ENCODE measurements around the gene DCLK2. TPM values are rescaled to one million over a fixed set of nuclear protein-coding genes. Genes with fewer than 3 reads are reported as not detected.

DCLK2 gene
- total RNA-seq, 1 experiment from 2014 or later = 2.7 TPM

DNA sequence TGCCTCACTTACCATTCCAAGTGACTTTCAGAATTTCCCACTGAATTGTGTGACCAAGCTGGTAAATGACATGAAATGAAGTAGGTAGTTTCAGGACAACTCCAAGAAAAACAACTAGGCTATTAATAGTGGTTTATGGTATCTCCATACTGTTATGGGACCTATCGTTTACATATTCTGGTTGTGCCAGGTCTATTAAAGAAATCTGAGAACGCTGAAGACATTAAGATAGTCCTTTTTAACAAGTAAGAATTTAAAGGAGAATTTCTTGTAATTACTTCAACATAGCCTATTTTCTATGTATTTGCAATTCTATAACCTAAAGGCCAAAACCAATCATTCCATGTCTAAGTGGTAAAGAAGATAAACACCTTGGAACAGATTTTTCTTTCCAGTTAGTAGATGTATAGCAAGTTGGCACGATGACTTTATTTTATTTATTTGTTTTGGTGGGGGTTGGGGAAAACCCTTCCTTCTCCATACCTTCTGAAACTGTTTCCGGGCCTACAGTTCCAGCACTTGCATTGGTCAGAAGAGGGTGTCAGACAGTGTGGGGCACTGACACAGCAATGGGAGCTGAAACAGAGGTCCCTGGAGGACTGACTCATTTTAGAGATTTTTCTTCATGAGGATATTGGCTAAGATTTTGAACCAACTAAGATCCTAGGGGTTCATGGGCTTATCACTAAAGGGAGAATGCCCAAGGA, 7.6 kb upstream of the DCLK2 start (continued):
- no peak for TF ChIP-seq SP1 (IDR thresholded peaks at IDR 0.05; ENCODE audit: low read depth)

DNA sequence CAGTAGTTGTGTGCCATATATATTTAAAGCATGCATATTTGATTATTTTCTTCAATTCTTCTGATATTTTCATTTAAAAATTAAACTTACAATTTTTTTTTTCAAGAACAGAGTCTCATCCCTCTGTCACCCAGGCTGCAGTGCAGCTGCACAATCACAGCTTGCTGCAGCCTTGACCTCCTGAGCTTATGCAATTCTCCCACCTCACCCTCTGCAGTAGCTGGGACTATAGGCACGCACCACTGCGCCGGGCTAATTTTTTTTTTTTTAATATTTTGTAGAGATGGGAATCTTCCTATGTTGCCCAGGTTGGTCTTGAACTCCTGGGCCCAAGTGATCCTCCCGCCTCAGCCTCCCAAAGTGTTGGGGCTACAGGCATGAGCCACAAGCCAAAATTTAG, 5.8 kb upstream of the DCLK2 start:
- Histone ChIP-seq H3K4me2 (ENCODE audit: low read length) (no peak overlapping the region), H3K4me3 (replicated peaks in 1 of 2; ENCODE audit: low read depth in 1 of 2, low read length in 2 of 2) (no peak overlapping the region), H3K27me3 (ENCODE audit: insufficient read depth, low read length) (no peaks in the 10 kb centered on the region), H3K9me3 (ENCODE audit: control insufficient read depth in 1 of 2, insufficient read depth in 1 of 2, low read depth in 1 of 2, low read length in 2 of 2) (no peaks in the 10 kb centered on the region), H3K36me3 (ENCODE audit: control insufficient read depth in 1 of 2, insufficient read depth in 2 of 2, low read length in 2 of 2) (no peaks in the 10 kb centered on the region), H3K27ac (ENCODE audit: low read depth, low read length) (no peak overlapping the region), H3K9me2 (ENCODE audit: insufficient read depth) (no peaks in the 10 kb centered on the region), H3K4me1 (ENCODE audit: control insufficient read depth in 1 of 2, insufficient read depth in 2 of 2, low read length in 2 of 2) (peaks cover 0 to 6% of the 10 kb centered on the region in 2 experiments; a peak in 2 of 4 replicates), H3K79me2 (ENCODE audit: insufficient read depth, low read length) (no peaks in the 10 kb centered on the region), H2AFZ (ENCODE audit: low read depth, low read length, poor library complexity, severe bottlenecking) (no peak overlapping the region), H3K9ac (ENCODE audit: low read length) (no peak overlapping the region), H4K20me1 (ENCODE audit: insufficient read depth) (no peaks in the 10 kb centered on the region)
- intact Hi-C loops (cut with micrococcal nuclease) = no loop called here
- RAD21 ChIA-PET (ENCODE audit: low non-redundant PET in 1 of 2, low total read pairs in 2 of 2, uncharacterized antibody in 2 of 2, unreplicated experiment in 2 of 2) = no interaction called here
- ATAC-seq (no peak), DNase-seq (ENCODE audit: low read depth, low spot score) (no peak)
- CTCF ChIA-PET = no interaction called here
- no peak for TF ChIP-seq RAD21 (IDR thresholded peaks at IDR 0.05; ENCODE audit: low read depth)
- TF ChIP-seq, protein P1, sequence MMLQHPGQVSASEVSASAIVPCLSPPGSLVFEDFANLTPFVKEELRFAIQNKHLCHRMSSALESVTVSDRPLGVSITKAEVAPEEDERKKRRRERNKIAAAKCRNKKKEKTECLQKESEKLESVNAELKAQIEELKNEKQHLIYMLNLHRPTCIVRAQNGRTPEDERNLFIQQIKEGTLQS (IDR thresholded peaks at IDR 0.05) = no peak
- no peak for TF ChIP-seq JUND (IDR thresholded peaks at IDR 0.05)
- TF ChIP-seq SP1 (IDR thresholded peaks at IDR 0.05; ENCODE audit: low read depth) = no peak
- TF ChIP-seq TCF7L2 (IDR thresholded peaks at IDR 0.05; ENCODE audit: borderline replicate concordance, extremely low read depth, insufficient read depth, insufficient read length) = no peak
- no peak for TF ChIP-seq SRF (IDR thresholded peaks at IDR 0.05; ENCODE audit: low read depth)
- no peak for TF ChIP-seq CEBPB (IDR thresholded peaks at IDR 0.05; ENCODE audit: low read depth)
- no peak for TF ChIP-seq EZH2phosphoT487 (IDR thresholded peaks at IDR 0.05; ENCODE audit: borderline replicate concordance)
- no peak for TF ChIP-seq SIN3A (IDR thresholded peaks at IDR 0.05; ENCODE audit: low read depth)
- TF ChIP-seq, protein P2, sequence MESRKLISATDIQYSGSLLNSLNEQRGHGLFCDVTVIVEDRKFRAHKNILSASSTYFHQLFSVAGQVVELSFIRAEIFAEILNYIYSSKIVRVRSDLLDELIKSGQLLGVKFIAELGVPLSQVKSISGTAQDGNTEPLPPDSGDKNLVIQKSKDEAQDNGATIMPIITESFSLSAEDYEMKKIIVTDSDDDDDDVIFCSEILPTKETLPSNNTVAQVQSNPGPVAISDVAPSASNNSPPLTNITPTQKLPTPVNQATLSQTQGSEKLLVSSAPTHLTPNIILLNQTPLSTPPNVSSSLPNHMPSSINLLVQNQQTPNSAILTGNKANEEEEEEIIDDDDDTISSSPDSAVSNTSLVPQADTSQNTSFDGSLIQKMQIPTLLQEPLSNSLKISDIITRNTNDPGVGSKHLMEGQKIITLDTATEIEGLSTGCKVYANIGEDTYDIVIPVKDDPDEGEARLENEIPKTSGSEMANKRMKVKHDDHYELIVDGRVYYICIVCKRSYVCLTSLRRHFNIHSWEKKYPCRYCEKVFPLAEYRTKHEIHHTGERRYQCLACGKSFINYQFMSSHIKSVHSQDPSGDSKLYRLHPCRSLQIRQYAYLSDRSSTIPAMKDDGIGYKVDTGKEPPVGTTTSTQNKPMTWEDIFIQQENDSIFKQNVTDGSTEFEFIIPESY (IDR thresholded peaks at IDR 0.05; ENCODE audit: extremely low read depth, insufficient replicate concordance, low read length) = no peak
- TF ChIP-seq ZFX (IDR thresholded peaks at IDR 0.05) = no peak
- no peak for TF ChIP-seq ELF1 (IDR thresholded peaks at IDR 0.05; ENCODE audit: borderline replicate concordance, low read depth)
- no peak for TF ChIP-seq POLR2A (IDR thresholded peaks at IDR 0.05; ENCODE audit: borderline replicate concordance, extremely low read depth, insufficient read depth, insufficient read length)
- no peak for TF ChIP-seq EGR1 (IDR thresholded peaks at IDR 0.05; ENCODE audit: low read depth)
- TF ChIP-seq FOSL1 (IDR thresholded peaks at IDR 0.05; ENCODE audit: low read depth) = no peak
- no peak for TF ChIP-seq POLR2AphosphoS5 (IDR thresholded peaks at IDR 0.05; ENCODE audit: low read depth, low read length)
- no peak for TF ChIP-seq CBX3 (IDR thresholded peaks at IDR 0.05; ENCODE audit: low read depth)
- no peak for TF ChIP-seq EZH2 (IDR thresholded peaks at IDR 0.05)
- TF ChIP-seq ZNF274 (IDR thresholded peaks at IDR 0.05; ENCODE audit: low read depth, low read length) = no peak
- TF ChIP-seq, protein P3, sequence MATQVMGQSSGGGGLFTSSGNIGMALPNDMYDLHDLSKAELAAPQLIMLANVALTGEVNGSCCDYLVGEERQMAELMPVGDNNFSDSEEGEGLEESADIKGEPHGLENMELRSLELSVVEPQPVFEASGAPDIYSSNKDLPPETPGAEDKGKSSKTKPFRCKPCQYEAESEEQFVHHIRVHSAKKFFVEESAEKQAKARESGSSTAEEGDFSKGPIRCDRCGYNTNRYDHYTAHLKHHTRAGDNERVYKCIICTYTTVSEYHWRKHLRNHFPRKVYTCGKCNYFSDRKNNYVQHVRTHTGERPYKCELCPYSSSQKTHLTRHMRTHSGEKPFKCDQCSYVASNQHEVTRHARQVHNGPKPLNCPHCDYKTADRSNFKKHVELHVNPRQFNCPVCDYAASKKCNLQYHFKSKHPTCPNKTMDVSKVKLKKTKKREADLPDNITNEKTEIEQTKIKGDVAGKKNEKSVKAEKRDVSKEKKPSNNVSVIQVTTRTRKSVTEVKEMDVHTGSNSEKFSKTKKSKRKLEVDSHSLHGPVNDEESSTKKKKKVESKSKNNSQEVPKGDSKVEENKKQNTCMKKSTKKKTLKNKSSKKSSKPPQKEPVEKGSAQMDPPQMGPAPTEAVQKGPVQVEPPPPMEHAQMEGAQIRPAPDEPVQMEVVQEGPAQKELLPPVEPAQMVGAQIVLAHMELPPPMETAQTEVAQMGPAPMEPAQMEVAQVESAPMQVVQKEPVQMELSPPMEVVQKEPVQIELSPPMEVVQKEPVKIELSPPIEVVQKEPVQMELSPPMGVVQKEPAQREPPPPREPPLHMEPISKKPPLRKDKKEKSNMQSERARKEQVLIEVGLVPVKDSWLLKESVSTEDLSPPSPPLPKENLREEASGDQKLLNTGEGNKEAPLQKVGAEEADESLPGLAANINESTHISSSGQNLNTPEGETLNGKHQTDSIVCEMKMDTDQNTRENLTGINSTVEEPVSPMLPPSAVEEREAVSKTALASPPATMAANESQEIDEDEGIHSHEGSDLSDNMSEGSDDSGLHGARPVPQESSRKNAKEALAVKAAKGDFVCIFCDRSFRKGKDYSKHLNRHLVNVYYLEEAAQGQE (IDR thresholded peaks at IDR 0.05; ENCODE audit: low read depth) = no peak
- BruUV-seq (replicated peaks) = no TSS peak
- POLR2A ChIA-PET = no interaction called here

Data from HCT116 (cell line).